Mammary epithelial cell (primary cell): Measurements from ENCODE around the gene CA6.

Experiments used
- EZH2 ChIP-seq: IDR thresholded peaks from 2 replicates; pipeline ENCODE4 v1.6.1; 2012; ENCODE audit warnings: low read length, inconsistent platforms, borderline replicate concordance
- TF ChIP-seq, protein P1 (sequence below), 2 donors: IDR thresholded peaks in 1 of 2; conservative IDR thresholded peaks in 1 of 2; 2 replicates each; pipeline ENCODE4 v1.5.1; 2011 to 2012; ENCODE audit warnings: inconsistent platforms in 2 of 2, low read length in 2 of 2, mild to moderate bottlenecking in 2 of 2, control low read depth in 1 of 2, low read depth in 1 of 2; ENCODE audit not compliant: insufficient read depth in 1 of 2; ENCODE audit errors: extremely low read depth in 1 of 2

DNA sequence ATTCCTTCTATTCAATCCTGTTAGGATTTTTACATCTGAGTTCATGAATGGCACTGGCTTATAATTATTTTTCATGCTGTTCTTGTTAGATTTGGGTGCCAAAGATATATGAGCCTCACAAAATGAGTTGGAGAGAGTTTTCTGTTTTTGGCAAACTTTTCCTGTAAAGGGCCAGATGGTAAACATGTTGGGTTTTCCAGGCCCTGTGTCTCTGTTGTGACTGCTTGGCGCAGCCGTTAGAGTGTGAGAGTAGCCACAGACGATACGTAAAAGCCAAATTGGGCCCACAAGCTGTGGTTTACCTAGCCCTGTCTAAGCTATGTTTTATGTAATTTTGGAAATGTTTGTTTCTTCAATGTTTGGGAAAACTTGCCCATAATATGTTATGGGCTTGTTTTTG, 15.6 kb upstream of the CA6 start:
- TF ChIP-seq EZH2 = no peak
- TF ChIP-seq, protein P1, sequence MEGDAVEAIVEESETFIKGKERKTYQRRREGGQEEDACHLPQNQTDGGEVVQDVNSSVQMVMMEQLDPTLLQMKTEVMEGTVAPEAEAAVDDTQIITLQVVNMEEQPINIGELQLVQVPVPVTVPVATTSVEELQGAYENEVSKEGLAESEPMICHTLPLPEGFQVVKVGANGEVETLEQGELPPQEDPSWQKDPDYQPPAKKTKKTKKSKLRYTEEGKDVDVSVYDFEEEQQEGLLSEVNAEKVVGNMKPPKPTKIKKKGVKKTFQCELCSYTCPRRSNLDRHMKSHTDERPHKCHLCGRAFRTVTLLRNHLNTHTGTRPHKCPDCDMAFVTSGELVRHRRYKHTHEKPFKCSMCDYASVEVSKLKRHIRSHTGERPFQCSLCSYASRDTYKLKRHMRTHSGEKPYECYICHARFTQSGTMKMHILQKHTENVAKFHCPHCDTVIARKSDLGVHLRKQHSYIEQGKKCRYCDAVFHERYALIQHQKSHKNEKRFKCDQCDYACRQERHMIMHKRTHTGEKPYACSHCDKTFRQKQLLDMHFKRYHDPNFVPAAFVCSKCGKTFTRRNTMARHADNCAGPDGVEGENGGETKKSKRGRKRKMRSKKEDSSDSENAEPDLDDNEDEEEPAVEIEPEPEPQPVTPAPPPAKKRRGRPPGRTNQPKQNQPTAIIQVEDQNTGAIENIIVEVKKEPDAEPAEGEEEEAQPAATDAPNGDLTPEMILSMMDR (conservative IDR thresholded peaks at IDR 0.05 in 1 of 2, IDR thresholded peaks at IDR 0.05 in 1 of 2; ENCODE audit: extremely low read depth in 1 of 2, insufficient read depth in 1 of 2, low read depth in 1 of 2, low read length in 2 of 2) = no peak
